Brain microvascular endothelial cell (primary cell): ENCODE data around the gene SEPTIN7.

Experiments
- DNase-seq: peaks from one replicate; pipeline ENCODE4 v3.0.0-alpha.2; 2020
- H3K27ac ChIP-seq: fragments of 250-450 bp; sonication (Bioruptor Pico); 2 replicates; pipeline ENCODE4 v1.5.1; 2020; ENCODE audit warnings: mild to moderate bottlenecking, moderate library complexity
- H3K27me3 ChIP-seq: fragments of 250-450 bp; sonication (Bioruptor Pico); replicated peaks from 2 replicates; pipeline ENCODE4 v1.5.1; 2020; ENCODE audit warnings: mild to moderate bottlenecking
- H3K36me3 ChIP-seq: fragments of 250-450 bp; sonication (Bioruptor Pico); replicated peaks from 2 replicates; pipeline ENCODE4 v1.5.1; 2020; ENCODE audit warnings: mild to moderate bottlenecking
- H3K4me3 ChIP-seq: 2 replicates; pipeline ENCODE4 v1.5.1; 2011; ENCODE audit warnings: low read depth, mild to moderate bottlenecking, control low read depth, low read length, moderate library complexity
- in situ Hi-C: cut with HindIII; loops from 2 replicates; pipeline ENCODE4 v1.10.0; 2017; ENCODE audit warnings: low sequenced_read_pairs, low pct_ligation_motif_present
- TF ChIP-seq, protein P1 (sequence below): IDR thresholded peaks from 2 replicates; pipeline ENCODE4 v1.5.1; 2011; ENCODE audit warnings: low read depth, mild to moderate bottlenecking, moderate library complexity, low read length, control low read depth, inconsistent platforms; ENCODE audit errors: missing control alignments

The SEPTIN7 gene

GRCh38 chr7:35826751-35827150, 25.9 kb downstream of the SEPTIN7 start:
- Histone ChIP-seq H3K4me3 (no peak overlapping the region), H3K27me3 (no peaks in the 10 kb centered on the region), H3K36me3 (no peaks in the 10 kb centered on the region), H3K27ac (no peak overlapping the region)
- in situ Hi-C loops: no loop called here
- no peak for DNase-seq
- TF ChIP-seq, protein P1, sequence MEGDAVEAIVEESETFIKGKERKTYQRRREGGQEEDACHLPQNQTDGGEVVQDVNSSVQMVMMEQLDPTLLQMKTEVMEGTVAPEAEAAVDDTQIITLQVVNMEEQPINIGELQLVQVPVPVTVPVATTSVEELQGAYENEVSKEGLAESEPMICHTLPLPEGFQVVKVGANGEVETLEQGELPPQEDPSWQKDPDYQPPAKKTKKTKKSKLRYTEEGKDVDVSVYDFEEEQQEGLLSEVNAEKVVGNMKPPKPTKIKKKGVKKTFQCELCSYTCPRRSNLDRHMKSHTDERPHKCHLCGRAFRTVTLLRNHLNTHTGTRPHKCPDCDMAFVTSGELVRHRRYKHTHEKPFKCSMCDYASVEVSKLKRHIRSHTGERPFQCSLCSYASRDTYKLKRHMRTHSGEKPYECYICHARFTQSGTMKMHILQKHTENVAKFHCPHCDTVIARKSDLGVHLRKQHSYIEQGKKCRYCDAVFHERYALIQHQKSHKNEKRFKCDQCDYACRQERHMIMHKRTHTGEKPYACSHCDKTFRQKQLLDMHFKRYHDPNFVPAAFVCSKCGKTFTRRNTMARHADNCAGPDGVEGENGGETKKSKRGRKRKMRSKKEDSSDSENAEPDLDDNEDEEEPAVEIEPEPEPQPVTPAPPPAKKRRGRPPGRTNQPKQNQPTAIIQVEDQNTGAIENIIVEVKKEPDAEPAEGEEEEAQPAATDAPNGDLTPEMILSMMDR: no peak

DNA sequence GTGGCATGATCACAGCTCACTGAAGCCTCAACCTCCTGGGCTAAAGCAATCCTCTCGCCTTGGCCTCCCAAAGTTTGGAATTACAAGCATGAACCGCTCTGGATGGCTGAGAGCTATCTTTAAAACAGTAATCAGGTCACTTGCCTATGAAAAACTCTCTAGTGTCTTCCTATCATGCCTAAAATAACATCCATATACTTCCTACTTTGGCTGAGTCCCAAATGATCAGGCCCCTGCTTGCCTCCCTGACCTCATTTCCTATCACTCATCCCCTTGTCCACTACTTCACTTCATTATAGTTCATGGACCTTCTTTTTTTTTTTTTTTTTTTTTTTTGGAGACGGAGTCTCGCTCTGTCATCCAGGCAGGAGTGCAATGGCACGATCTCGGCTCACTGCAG, 28.0 kb downstream of the SEPTIN7 start:
- TF ChIP-seq, protein P1: no peak

DNA sequence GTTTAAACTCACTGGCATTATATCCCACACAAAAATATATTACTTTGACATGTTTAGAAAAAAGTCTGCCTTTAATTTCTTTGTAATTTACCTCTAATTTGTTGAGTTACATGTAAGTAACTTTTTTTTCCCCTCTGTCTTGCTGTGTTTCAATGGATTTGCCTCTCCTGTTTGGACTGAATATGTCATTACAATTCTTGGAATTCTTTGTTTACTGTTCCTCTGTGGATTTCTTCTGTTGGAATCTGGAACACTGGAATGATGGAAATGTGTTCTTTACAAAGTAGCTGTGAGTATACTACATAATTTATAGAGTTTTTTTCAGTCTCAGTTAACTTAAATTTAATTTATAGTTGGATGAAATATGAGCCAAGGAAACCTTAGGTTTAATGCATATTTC, 30.4 kb downstream of the SEPTIN7 start:
- H3K4me3 ChIP-seq: no peak overlapping the region
- TF ChIP-seq, protein P1: no peak
- peaks cover 3% of the 10 kb centered on the region for H3K36me3 ChIP-seq
- in situ Hi-C loops: no loop called here
- no peak overlapping the region for H3K27ac ChIP-seq
- DNase-seq: no peak
- H3K27me3 ChIP-seq: no peaks in the 10 kb centered on the region

More for the DNA sequence above, 28.0 kb downstream of the SEPTIN7 start:
- no peak overlapping the region for H3K27ac ChIP-seq
- H3K4me3 ChIP-seq: no peak overlapping the region
- no peaks in the 10 kb centered on the region for H3K27me3 ChIP-seq
- no peaks in the 10 kb centered on the region for H3K36me3 ChIP-seq
- in situ Hi-C loops: no loop called here
- DNase-seq: no peak

DNA sequence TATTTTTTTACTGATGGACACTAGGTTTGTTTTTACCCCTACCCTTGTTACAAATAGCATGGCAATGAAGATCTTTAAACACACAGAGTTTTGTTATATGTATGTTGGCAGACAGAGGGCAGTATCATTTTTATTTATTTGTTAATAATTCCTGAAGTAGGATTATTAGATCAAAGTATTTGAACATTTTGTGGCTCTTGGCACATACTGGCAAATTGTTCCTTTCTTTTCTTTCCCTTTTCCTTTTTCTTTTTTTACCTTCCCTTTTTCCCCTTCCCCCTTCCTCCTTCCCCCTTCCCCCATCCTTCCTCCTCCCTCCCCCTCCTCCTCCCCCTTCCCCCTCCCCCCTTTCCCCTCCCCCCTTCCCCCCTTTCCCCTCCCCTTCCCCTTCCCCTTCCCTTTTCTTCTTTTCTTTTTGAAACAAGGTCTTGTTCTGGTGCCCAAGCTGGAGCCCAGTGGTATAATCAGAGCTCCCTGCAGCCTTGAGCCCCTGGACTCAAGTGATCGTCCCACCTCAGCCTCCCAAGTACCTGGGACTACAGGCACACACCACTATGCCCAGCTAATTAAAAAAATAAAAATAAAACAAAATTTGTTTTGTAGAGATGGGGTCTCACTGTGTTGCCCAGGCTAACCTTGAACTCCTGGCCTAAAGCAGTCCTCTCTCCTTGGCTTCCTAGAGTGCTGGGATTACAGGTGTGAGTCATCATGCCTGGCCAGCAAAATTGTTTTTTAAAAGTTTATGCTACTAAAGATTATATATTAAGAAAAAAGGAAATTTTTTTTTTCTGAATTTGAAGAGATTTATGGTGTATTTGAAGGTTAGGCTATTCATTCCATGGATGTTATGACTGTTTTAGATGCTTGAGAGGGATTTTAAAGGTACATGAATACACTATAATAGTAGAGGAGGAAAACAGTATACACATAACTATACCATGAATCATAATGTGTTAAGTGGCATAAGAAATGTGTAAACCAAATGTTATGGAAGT, 39.3 kb downstream of the SEPTIN7 start:
- Histone ChIP-seq H3K27me3 (no peaks in the 10 kb centered on the region), H3K4me3 (no peak overlapping the region), H3K36me3 (peaks cover 5% of the 10 kb centered on the region), H3K27ac (no peak overlapping the region)
- DNase-seq: peak; percentile 14
- TF ChIP-seq, protein P1: no peak
- in situ Hi-C loops: no loop called here

DNA sequence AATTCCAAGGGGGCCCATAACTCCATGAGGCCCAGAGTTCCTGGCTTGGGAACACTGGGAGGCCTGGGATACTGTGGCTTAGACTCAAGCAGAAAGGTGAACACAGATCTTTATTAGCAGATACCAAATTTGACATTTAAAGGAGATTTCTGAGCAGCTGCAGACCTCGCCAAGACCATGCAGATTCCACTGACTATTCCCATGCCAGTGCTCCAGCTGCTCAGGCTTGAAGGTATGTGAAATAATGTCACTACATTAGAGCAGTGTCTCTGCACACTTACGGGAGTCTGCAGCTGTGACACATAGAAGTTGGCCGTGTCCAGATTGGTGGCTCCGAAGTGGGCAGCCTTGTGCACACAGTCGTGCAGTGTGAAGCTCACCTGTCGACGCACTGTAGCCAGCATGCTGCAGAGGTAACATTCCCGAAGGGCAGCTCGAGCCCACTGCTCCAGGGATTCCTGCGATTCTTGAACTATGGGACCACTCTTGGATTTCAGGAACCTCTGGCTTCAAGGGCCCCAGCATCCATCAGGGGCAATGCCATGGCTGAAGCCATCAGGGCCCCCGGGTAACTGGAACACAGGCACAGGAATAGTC, 46.1 kb downstream of the SEPTIN7 start:
- Histone ChIP-seq H3K4me3 (no peak overlapping the region), H3K27me3 (no peaks in the 10 kb centered on the region), H3K36me3 (peaks cover 5% of the 10 kb centered on the region), H3K27ac (no peak overlapping the region)
- in situ Hi-C loops: no loop called here
- no peak for DNase-seq
- TF ChIP-seq, protein P1: no peak
